ENCODE data around the gene FUT8. TPM values are rescaled to one million over a fixed set of nuclear protein-coding genes. Genes with fewer than 3 reads are reported as not detected.
"Not testable (repeated sequence)": the region's sequence is repeated elsewhere in the genome, so short reads cannot be mapped to it uniquely, and the experiment has no call there.

The FUT8 gene
- total and polyA plus RNA-seq, 4 donors: 1.1 to 14.1 (median 4.0) TPM

- Histone ChIP-seq H3K36me3 (ENCODE audit: control insufficient read depth in 4 of 4, insufficient read depth in 3 of 4, low read depth in 1 of 4, low read length in 3 of 4) (no peaks in the 10 kb centered on the region), H3K9ac (ENCODE audit: low read depth in 1 of 2, low read length in 2 of 2) (no peak overlapping the region), H3K27me3 (ENCODE audit: control insufficient read depth in 4 of 4, insufficient read depth in 4 of 4, low read length in 3 of 4) (no peaks in the 10 kb centered on the region), H3K4me3 (ENCODE audit: low read depth in 1 of 3, low read length in 3 of 3) (no peak overlapping the region), H3K27ac (ENCODE audit: low read depth in 1 of 2, low read length in 2 of 2) (no peak overlapping the region), H3K4me1 (ENCODE audit: control insufficient read depth in 4 of 4, insufficient read depth in 4 of 4, low read length in 3 of 4) (no peaks in the 10 kb centered on the region), H3K9me3 (ENCODE audit: control insufficient read depth in 4 of 4, low read length in 3 of 4) (no peaks in the 10 kb centered on the region)
- DNase-seq (ENCODE audit: low spot score): no peak
- no peak for TF ChIP-seq FOXA1 (IDR thresholded peaks at IDR 0.05)
Measured at GRCh38 chr14:65686761-65687160, 274.2 kb downstream of the FUT8 start.

- H3K27me3 ChIP-seq (ENCODE audit: control insufficient read depth in 4 of 4, insufficient read depth in 4 of 4, low read length in 3 of 4): no peaks in the 10 kb centered on the region
- no peak for TF ChIP-seq FOXA1 (IDR thresholded peaks at IDR 0.05)
- no peak for TF ChIP-seq HNF4A (conservative IDR thresholded peaks at IDR 0.05)
- TF ChIP-seq REST (IDR thresholded peaks at IDR 0.05): no peak
- TF ChIP-seq ATF3 (IDR thresholded peaks at IDR 0.05): no peak
- no peak for TF ChIP-seq SP1 (IDR thresholded peaks at IDR 0.05)
- TF ChIP-seq FOXA2 (IDR thresholded peaks at IDR 0.05): no peak
- TF ChIP-seq GABPA (IDR thresholded peaks at IDR 0.05 in 1 of 2, conservative IDR thresholded peaks at IDR 0.05 in 1 of 2): no peak
- no peak for TF ChIP-seq MAX (IDR thresholded peaks at IDR 0.05)
- no peak for TF ChIP-seq TAF1 (conservative IDR thresholded peaks at IDR 0.05)
- TF ChIP-seq ZBTB33 (IDR thresholded peaks at IDR 0.05): no peak
- no peak for TF ChIP-seq NR2F2 (IDR thresholded peaks at IDR 0.05)
- TF ChIP-seq RXRA (IDR thresholded peaks at IDR 0.05): no peak
- TF ChIP-seq JUND (IDR thresholded peaks at IDR 0.05): no peak
- TF ChIP-seq YY1 (IDR thresholded peaks at IDR 0.05): no peak
- H3K4me1 ChIP-seq (ENCODE audit: control insufficient read depth in 4 of 4, insufficient read depth in 4 of 4, low read length in 3 of 4): no peaks in the 10 kb centered on the region
- H3K27ac ChIP-seq (ENCODE audit: low read depth in 1 of 2, low read length in 2 of 2): no peak overlapping the region
- DNase-seq (ENCODE audit: low spot score): no peak
- H3K9ac ChIP-seq (ENCODE audit: low read depth in 1 of 2, low read length in 2 of 2): no peak overlapping the region
- H3K36me3 ChIP-seq (ENCODE audit: control insufficient read depth in 4 of 4, insufficient read depth in 3 of 4, low read depth in 1 of 4, low read length in 3 of 4): no peaks in the 10 kb centered on the region
- no peaks in the 10 kb centered on the region for H3K9me3 ChIP-seq (ENCODE audit: control insufficient read depth in 4 of 4, low read length in 3 of 4)
- H3K4me3 ChIP-seq (ENCODE audit: low read depth in 1 of 3, low read length in 3 of 3): no peak overlapping the region
Measured at GRCh38 chr14:65689070-65689469, 276.5 kb downstream of the FUT8 start.

GRCh38 chr14:65692566-65692965 lies 280.0 kb downstream of the FUT8 start:
- not testable (repeated sequence) for H3K36me3 ChIP-seq (ENCODE audit: control insufficient read depth in 4 of 4, insufficient read depth in 3 of 4, low read depth in 1 of 4, low read length in 3 of 4); H3K9ac ChIP-seq (ENCODE audit: low read depth in 1 of 2, low read length in 2 of 2); H3K4me1 ChIP-seq (ENCODE audit: control insufficient read depth in 4 of 4, insufficient read depth in 4 of 4, low read length in 3 of 4); H3K4me3 ChIP-seq (ENCODE audit: low read depth in 1 of 3, low read length in 3 of 3); H3K9me3 ChIP-seq (ENCODE audit: control insufficient read depth in 4 of 4, low read length in 3 of 4); H3K27me3 ChIP-seq (ENCODE audit: control insufficient read depth in 4 of 4, insufficient read depth in 4 of 4, low read length in 3 of 4); DNase-seq (ENCODE audit: low spot score); H3K27ac ChIP-seq (ENCODE audit: low read depth in 1 of 2, low read length in 2 of 2)
- 97% methylated on average over 19 of the region's 31 CpGs for WGBS

Measured in liver (tissue), 9 donors.